GM18858 (cell line): ENCODE results near the gene THEMIS.

Source experiments
- ATAC-seq: cut with Tn5 transposase; IDR thresholded peaks from one replicate; pipeline ENCODE4 v1.9.1; 2021; ENCODE audit not compliant: unreplicated experiment

The THEMIS gene

GRCh38 chr6:127918506-127919427, 17.9 kb upstream of the THEMIS start:
- peak; percentile 40 for ATAC-seq

GRCh38 chr6:127917766-127918165, 16.9 kb upstream of the THEMIS start:
- ATAC-seq: no peak

GRCh38 chr6:127914240-127914639, 13.4 kb upstream of the THEMIS start:
- ATAC-seq: no peak

- no peak for ATAC-seq
Observed at GRCh38 chr6:127912914-127913313, 12.1 kb upstream of the THEMIS start.

- peak; percentile 88 for ATAC-seq
Observed at GRCh38 chr6:127907960-127908640, 7.2 kb upstream of the THEMIS start.

- no peak for ATAC-seq
Observed at GRCh38 chr6:127904160-127904559, 3.3 kb upstream of the THEMIS start.

GRCh38 chr6:127902933-127903332, 2.1 kb upstream of the THEMIS start:
- no peak for ATAC-seq

- no peak for ATAC-seq
Observed at GRCh38 chr6:127897484-127897883, 3.4 kb downstream of the THEMIS start.

GRCh38 chr6:127894051-127894450, 6.8 kb downstream of the THEMIS start:
- ATAC-seq: no peak

GRCh38 chr6:127893541-127893940, 7.3 kb downstream of the THEMIS start:
- no peak for ATAC-seq

GRCh38 chr6:127891731-127892326, 9.0 kb downstream of the THEMIS start:
- ATAC-seq: no peak

- ATAC-seq: no peak
Observed at GRCh38 chr6:127886603-127887002, 14.3 kb downstream of the THEMIS start.

- no peak for ATAC-seq
Observed at GRCh38 chr6:127884134-127884533, 16.7 kb downstream of the THEMIS start.

GRCh38 chr6:127881949-127882348, 18.9 kb downstream of the THEMIS start:
- ATAC-seq: peak; percentile 34

GRCh38 chr6:127880429-127880828, 20.4 kb downstream of the THEMIS start:
- no peak for ATAC-seq

GRCh38 chr6:127879685-127880084, 21.2 kb downstream of the THEMIS start:
- no peak for ATAC-seq

GRCh38 chr6:127878115-127878514, 22.7 kb downstream of the THEMIS start:
- ATAC-seq: no peak

- ATAC-seq: peak; percentile 55
Observed at GRCh38 chr6:127877231-127877630, 23.6 kb downstream of the THEMIS start.

- ATAC-seq: no peak
Observed at GRCh38 chr6:127869772-127870404, 31.0 kb downstream of the THEMIS start.

GRCh38 chr6:127869183-127869582, 31.7 kb downstream of the THEMIS start:
- no peak for ATAC-seq

- no peak for ATAC-seq
Observed at GRCh38 chr6:127868338-127868737, 32.5 kb downstream of the THEMIS start.
